Pancreas (tissue), 10 donors: Measurements from ENCODE around the gene CDKN2A. TPM values are rescaled to one million over a fixed set of nuclear protein-coding genes. Genes with fewer than 3 reads are reported as not detected.

Experiments used
- ATAC-seq, 4 donors: fragments of 200-7000 bp; cut with Tn5 transposase; one replicate each; pipeline versions ENCODE4 v1.8.0 to v1.9.1; 2020; ENCODE audit warnings: mild to moderate bottlenecking in 4 of 4, moderate library complexity in 4 of 4
- DNase-seq, 6 donors: peaks; one replicate each; pipeline ENCODE4 v3.0.0-alpha.2; 2020
- FAIRE-seq: peaks from 2 replicates; lab custom pipeline; 2012; peaks lifted over from hg19 to GRCh38; lab: Jason Lieb, UNC
- H3K27ac ChIP-seq, 4 donors: fragments of 200-600 bp; sonication (generic); 1 replicate in 3 of 4; 2 replicates in 1 of 4; pipeline versions ENCODE4 v1.5.0 to v1.8.0; 2020
- H3K27me3 ChIP-seq, 4 donors: fragments of 200-600 bp; one replicate each; pipeline ENCODE4 v1.8.0; 2021
- H3K36me3 ChIP-seq, 3 donors: fragments of 200-600 bp; sonication (generic) in 1 of 3; one replicate each; pipeline versions ENCODE4 v1.5.0 to v1.8.0; 2020 to 2021
- H3K4me1 ChIP-seq, 3 donors: fragments of 200-600 bp; one replicate each; pipeline ENCODE4 v1.8.0; 2021
- H3K4me3 ChIP-seq, 4 donors: fragments of 200-600 bp; sonication (generic) in 2 of 4; one replicate each; pipeline versions ENCODE4 v1.5.0 to v1.8.0; 2020 to 2021
- H3K9me3 ChIP-seq, 4 donors: fragments of 200-600 bp; one replicate each; pipeline ENCODE4 v1.8.0; 2021
- WGBS, 2 donors: extraction: QIAGEN DNeasy Blood & Tissue Kit; methylation state at CpG; one replicate each; pipeline ENCODE4 v1.1.7; 2013; 5-methylcytosine and 5-hydroxymethylcytosine counted together
- intact Hi-C, 3 donors: fragments of 100-400 bp; cut with DNase I; formaldehyde crosslinking; loops; one replicate each; pipeline versions ENCODE4 v1.11.1 to v1.14.2; 2022
- polyA plus RNA-seq, 2 donors: library from polyadenylated mRNA; stranded (reverse); fragments of 200-250 nt; gene quantifications; one replicate each; pipeline ENCODE4 v1.2.3, GENCODE V29; 2013
- total RNA-seq, 6 donors: library from RNA; stranded (reverse); fragmentation: NEBNext Ultra II Directional in 4 of 6; extraction: Animal tissue kit (Norgen Biotek cat#: 25700) in 4 of 6; gene quantifications; one replicate each; pipeline versions ENCODE4 v1.2.1 to v1.2.4, GENCODE V29; 2021 to 2023
- TF ChIP-seq, protein P1 (sequence below), 4 donors: fragments of 200-600 bp; sonication (generic) in 3 of 4; IDR thresholded peaks; one replicate each; pipeline versions ENCODE4 v1.5.0 to v1.8.0; 2021; ENCODE audit warnings: antibody characterized with exemption in 4 of 4
- donor health status: healthy with polysubstance abuse.
- donor health status: DM: no; HTN: no; CAD: no; lungs with moderate emphysema.
- donor health status: DM: no; HTN: no; CAD: no.
- donor health status: control.
- donor health status: control.
- donor health status: Bipolar disorder and iron deficiency.
- donor health status: DM: yes; HTN: yes; CAD: no.
- donor health status: DM: no; HTN: no; CAD: no.
- donor health status: DM: no; HTN: no; CAD: no.
- donor health status: DM: yes; HTN: yes; CAD: no.

CDKN2A gene
- total and polyA plus RNA-seq, 8 donors = 0.31 to 5.7 (median 2.2) TPM

DNA sequence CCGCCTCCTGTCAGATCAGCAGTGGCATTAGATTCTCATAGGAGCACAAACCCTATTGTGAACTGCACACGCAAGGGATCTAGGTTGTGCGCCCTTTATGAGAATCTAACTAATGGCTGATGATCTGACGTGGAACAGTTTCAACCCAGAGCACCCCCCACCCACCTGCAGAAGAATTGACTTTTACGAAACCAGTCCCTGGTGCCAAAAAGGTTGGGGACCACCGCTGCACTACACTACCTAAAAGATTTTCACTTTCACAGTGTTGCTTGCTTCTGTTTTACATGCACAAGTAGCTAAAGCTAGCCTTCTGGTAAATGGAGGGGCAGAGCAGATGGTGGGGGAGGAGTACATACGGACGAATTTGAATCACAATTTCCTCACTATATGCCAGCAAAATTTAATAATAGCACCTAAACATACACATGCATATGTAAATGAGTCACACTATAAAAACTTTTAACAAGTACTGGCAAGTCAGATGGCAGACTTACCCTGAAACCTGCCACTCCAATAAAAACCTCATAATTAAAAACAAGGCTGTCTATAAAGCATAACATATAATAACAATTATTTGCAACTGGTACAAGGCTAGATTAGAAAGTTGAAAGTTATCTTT, 38.9 kb upstream of the CDKN2A start:
- intact Hi-C loops = loop anchor here in 2 of 3 donors (10.0 kb wide), 1 partner anchor 218 kb away; no protein-coding TSS in a partner anchor
- Histone ChIP-seq H3K36me3 (no peaks in the 10 kb centered on the region), H3K27ac (no peak overlapping the region), H3K27me3 (no peaks in the 10 kb centered on the region), H3K4me3 (no peak overlapping the region), H3K4me1 (peaks cover under 1 to 8% (median 5%) of the 10 kb centered on the region in 3 donors), H3K9me3 (no peaks in the 10 kb centered on the region)
- TF ChIP-seq, protein P1, sequence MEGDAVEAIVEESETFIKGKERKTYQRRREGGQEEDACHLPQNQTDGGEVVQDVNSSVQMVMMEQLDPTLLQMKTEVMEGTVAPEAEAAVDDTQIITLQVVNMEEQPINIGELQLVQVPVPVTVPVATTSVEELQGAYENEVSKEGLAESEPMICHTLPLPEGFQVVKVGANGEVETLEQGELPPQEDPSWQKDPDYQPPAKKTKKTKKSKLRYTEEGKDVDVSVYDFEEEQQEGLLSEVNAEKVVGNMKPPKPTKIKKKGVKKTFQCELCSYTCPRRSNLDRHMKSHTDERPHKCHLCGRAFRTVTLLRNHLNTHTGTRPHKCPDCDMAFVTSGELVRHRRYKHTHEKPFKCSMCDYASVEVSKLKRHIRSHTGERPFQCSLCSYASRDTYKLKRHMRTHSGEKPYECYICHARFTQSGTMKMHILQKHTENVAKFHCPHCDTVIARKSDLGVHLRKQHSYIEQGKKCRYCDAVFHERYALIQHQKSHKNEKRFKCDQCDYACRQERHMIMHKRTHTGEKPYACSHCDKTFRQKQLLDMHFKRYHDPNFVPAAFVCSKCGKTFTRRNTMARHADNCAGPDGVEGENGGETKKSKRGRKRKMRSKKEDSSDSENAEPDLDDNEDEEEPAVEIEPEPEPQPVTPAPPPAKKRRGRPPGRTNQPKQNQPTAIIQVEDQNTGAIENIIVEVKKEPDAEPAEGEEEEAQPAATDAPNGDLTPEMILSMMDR (IDR thresholded peaks at IDR 0.05) = no peak
- ATAC-seq = no peak
- DNase-seq = no peak
- WGBS, 2 donors = 71 to 78% methylated on average over 8 of the region's 8 CpGs
- FAIRE-seq = no peak

GRCh38 chr9:22031655-22032411, 37.6 kb upstream of the CDKN2A start:
- Histone ChIP-seq H3K4me3 (no peak overlapping the region), H3K4me1 (peaks cover 0 to 8% (median 5%) of the 10 kb centered on the region in 3 donors), H3K27ac (no peak overlapping the region), H3K27me3 (no peaks in the 10 kb centered on the region), H3K36me3 (no peaks in the 10 kb centered on the region), H3K9me3 (no peaks in the 10 kb centered on the region)
- TF ChIP-seq, protein P1 (IDR thresholded peaks at IDR 0.05) = no peak
- FAIRE-seq (no peak), ATAC-seq (no peak), DNase-seq (no peak)
- intact Hi-C loops = loop anchor here in 2 of 3 donors (10.0 kb wide), 1 partner anchor 217 kb away; no protein-coding TSS in a partner anchor
- 81 to 82% methylated on average over 4 of the region's 4 CpGs for WGBS, 2 donors

GRCh38 chr9:22030101-22030598, 36.0 kb upstream of the CDKN2A start:
- FAIRE-seq (no peak), ATAC-seq (peak; percentile 83 to 95 (median 86)), DNase-seq (no peak)
- no peak overlapping the region for H3K4me3 ChIP-seq
- intact Hi-C loops = loop anchor here in 2 of 3 donors (10.0 kb wide), 1 partner anchor 215 kb away; no protein-coding TSS in a partner anchor
- peak overlapping the region in 1 of 4 donors; percentile 20 for H3K27ac ChIP-seq
- H3K27me3 ChIP-seq = no peaks in the 10 kb centered on the region
- 57 to 67% methylated on average over 1 of the region's 1 CpG for WGBS, 2 donors
- no peaks in the 10 kb centered on the region for H3K36me3 ChIP-seq
- H3K9me3 ChIP-seq = no peaks in the 10 kb centered on the region
- H3K4me1 ChIP-seq = peaks cover 0 to 8% (median 5%) of the 10 kb centered on the region in 3 donors
- TF ChIP-seq, protein P1 (IDR thresholded peaks at IDR 0.05) = no peak

DNA sequence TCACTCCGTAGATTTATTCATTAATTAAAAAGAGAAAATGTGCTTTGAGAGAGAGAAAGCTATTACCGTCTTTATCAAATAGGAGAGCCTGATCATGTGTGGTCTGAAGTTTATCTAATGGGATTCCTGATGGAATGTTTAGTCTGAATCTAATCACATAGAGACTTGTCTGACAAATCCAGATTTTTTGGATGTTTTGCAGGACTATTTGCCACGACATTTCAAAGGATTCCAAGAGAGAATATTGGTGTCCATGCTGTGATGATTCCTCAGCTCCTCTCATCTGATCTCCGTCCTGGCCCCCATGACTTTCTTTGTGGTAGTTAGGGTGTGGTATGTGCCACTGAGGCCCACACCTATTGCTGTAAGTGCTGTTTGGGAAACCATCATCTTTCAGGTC, 35.0 kb upstream of the CDKN2A start:
- Histone ChIP-seq H3K27me3 (no peaks in the 10 kb centered on the region), H3K27ac (no peak overlapping the region), H3K9me3 (no peaks in the 10 kb centered on the region), H3K36me3 (no peaks in the 10 kb centered on the region), H3K4me3 (no peak overlapping the region), H3K4me1 (peaks cover 0 to 8% (median 5%) of the 10 kb centered on the region in 3 donors)
- TF ChIP-seq, protein P1 (IDR thresholded peaks at IDR 0.05) = no peak
- 79 to 82% methylated on average over 4 of the region's 4 CpGs for WGBS, 2 donors
- no peak for DNase-seq
- intact Hi-C loops = no loop called here
- no peak for FAIRE-seq
- no peak for ATAC-seq
